ENCODE measurements around the gene TNRC6B.

DNA sequence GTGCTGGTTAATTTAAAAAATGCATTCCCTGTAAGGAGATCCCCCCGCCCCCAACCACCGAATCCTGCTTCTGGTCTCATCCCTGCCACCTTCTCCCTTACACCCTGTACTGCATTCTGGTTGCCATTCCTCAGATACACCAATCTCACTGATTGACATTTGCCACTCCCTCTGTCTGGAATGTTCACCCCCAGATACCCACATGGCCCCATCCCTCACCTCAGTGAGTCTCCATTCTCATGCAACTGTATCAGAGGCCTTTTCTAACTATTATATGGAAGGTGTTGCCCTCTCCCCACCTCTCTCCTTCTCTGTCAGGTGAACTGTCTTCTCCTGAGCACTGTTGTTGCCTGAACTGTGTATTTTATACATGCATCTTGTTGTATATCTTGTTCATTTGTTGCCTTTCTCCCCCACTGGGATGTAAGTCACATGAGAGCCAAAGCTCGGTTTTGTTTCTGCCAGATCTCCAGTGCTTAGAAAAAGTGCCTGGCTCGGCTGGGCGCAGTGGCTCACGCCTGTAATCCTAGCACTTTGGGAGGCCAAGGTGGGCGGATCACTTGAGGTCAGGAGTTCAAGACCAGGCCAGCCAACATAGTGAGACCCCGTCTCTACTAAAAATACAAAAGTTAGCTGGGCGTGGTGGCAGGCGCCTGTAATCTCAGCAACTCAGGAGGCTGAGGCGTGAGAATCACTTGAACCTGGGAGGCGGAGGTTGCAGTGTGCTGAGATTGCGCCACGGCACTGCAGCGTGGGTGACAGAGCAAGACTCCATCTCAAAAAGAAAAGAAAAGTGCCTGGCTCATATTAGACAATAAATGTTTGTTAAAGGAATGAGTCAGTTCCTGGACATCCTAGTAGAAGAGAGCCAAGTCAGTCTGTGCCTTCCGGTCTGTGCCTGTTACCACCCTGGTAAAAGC lies 61.0 kb downstream of the TNRC6B start:
- TF ChIP-seq FOXA1 (IDR thresholded peaks at IDR 0.05) (no peak), SP1 (IDR thresholded peaks at IDR 0.05) (no peak), ELF4 (IDR thresholded peaks at IDR 0.05) (no peak)

Data from HEK293T (cell line).